IPS-NIHi7 (cell line): ENCODE data around the gene PTPN5.
"Not testable (repeated sequence)": the region's sequence is repeated elsewhere in the genome, so short reads cannot be mapped to it uniquely, and the experiment has no call there.

Experiments
- DNase-seq: peaks from one replicate; pipeline ENCODE4 v3.0.0; 2012; ENCODE audit warnings: mixed read lengths; ENCODE audit errors: extremely low spot score

The PTPN5 gene

DNA sequence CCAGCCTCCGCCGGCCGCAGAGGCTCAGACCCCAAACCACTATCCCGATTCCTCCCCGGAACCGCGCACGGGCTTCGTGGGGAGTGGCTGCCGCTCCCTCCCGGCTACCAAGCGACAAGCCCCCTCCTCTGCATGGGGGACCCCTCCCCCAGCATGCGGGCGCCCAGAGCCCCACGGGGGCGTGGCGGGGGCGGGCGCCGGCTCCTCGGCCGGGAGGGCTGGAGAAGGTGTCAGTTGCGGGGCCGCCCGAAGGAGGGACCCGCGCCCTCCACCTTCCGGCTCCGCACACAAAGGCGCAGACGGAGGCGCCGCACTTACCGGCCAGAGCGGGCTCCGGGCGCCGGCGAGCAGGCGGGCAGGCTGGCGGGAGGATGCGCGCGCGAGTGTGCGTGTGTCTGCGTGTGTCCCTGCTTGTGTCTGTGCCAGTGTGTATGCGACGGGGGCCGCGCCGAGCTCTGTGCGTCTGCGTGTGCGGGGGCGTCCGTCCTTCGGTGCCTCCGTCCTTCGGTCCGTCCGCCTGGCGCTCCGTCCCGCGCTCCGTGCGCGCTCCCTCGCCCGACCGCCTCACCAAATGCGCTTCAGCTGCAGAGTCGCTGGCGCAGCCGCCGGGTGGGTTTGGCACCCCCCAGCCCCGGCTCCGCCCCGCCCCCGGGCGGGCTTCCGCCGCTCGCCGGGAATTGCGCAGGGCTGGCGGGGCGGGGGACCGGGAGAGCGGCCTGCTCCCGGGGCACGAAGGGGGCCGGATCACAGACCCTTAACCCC is at the start of gene PTPN5:
PTPN5 (minus strand) TSS at position 592 of the 762 bp plus-strand sequence. CDS start 19,840 bp downstream, outside the sequence.
- DNase-seq: peak; percentile 64

DNA sequence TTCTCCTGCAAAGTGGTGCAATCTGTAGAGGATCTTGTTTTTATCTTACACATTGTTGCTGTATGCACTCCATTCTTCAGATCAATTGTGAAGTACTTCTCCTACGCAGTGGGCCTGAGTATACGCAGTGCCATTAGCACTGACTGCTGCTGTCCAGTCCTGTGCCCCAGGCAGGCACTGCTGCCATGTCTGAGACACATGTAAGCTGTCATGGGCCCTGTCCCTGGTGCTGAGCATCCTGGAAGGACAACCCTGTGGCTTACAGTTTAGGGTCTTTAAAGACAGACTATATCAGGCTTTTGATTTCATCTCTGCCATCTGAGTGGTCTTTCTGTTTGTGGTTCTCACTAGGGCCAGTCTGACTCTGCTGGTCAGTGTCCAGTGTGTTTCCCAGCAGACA is 44.8 kb upstream of the PTPN5 start:
- peak; percentile 41 for DNase-seq

DNA sequence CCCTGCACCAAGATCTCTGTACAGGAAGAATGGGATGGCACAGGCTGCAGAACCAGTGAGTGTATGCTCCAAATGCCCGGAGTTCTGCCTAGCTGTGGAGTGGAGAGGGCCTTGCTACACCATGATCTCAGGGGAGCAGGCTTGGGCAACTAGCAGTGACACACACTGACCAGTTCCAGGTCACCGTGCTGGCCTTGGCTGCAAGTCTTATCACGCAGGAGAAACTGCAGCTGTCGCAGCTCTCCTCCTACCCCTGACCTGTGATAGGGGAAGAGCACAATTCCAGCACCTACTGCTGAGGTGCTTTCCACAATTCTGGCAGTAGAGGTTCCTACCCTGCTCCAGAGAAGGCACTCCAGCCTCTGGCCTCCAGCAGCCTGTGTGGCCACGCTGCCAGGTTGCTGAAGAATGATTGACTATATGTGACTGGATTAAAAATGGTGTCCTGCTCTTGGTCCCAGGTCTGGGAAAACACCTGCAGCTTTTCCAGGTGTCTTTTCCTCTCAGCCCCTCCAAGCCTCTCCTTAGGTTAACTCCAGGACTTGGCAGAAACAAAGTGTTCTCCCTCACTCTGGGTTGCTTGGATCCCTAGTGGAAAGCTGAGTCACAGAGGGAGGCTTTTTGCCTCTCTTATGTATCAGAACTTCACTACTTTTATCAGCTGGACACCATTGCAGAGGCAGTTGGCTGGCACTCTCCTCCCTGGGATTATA is 43.3 kb upstream of the PTPN5 start:
- no peak for DNase-seq

DNA sequence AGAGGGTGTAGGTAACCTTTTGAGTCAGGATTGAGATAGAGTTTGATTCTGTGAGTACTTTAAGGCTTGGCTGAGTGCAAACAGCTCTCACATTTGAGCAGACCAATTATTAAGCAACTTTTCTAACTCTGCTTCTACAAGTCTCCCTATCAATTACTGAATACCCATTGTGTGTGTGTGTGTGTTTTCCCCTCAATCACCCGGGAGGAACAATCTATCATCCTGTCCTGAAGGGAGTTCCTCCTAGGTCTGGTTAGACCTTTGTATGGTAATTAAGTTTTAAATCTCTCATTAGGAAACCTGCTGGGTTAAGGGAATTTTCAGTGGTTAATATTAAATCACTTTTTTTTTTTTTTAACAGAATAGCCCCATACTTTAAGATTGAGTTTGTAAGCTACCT is 28.6 kb upstream of the PTPN5 start:
- not testable (repeated sequence) for DNase-seq

DNA sequence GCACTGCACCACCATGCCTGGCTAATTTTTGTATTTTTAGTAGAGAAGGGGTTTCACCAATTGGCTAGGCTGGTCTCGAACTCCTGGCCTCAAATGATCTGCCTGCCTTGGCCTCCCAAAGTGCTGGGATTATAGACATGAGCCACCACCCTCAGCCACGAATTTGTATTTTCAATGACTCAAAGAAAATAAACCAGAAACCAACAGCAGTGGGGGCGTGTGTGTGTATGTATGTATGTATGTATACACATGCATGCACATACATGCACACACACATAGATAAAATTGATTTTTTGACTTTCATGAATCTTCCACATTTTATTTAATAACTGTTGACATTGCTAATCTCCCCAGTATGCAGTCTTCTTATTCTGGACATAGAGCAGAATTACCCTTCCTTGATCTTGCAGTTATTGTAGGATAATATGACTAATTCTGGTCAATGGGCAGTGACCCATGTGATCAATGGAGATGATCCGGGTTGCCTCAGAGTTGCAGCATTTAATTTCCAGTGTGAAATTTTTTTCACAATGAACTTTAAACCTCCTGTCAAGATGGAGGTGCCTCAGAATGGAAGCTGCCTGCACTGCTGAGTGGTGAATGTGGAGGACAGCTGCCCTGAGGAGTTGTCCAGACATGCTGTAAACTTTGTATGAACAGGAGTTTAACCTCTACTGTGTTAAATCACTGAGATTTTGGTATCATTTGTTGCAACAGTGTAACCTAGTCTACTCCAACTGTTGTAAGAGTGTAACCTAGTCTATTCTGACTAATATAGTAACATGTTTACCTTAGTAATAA is 12.8 kb upstream of the PTPN5 start:
- DNase-seq: no peak

DNA sequence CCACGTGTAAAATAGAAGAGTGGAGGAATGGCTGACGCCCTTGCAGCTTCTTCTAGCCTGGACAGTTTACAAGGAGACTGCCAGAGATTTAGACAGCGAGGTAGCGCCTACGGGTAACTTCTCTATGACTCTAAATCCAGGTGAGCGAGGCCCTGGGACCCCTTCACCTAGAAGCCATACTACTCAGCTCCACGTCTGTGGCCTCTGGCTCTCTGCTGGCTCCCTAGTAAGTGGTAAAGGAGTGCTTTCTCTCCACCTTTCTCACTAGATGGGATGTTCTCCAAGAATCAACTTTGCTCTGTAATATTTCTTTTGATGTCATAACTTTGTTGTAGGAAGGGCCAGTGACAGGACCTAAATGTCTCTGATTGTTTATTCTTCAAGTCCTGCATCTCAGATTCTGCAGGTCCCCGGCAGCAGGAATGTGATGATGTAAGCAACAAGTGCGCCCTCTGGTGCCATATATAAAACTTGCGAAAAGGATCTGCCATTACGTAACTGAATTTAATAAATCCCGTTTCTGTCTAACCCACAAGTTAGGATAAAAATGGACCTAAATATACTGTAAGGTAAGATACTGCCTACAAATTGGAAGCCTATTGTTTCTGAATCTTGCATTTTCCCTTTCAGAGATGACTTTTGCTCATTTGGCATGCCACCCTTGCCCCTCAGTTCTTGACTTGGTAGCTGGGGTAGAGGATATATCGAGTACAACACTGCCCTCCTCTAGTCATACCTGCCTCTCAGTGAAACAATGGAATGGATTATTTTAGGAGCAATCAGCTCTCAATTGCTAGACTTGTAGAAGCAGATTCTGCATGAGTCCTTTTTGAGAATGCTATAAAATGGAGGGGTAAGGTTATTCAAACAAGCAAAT is 11.0 kb upstream of the PTPN5 start:
- peak; percentile 66 for DNase-seq

DNA sequence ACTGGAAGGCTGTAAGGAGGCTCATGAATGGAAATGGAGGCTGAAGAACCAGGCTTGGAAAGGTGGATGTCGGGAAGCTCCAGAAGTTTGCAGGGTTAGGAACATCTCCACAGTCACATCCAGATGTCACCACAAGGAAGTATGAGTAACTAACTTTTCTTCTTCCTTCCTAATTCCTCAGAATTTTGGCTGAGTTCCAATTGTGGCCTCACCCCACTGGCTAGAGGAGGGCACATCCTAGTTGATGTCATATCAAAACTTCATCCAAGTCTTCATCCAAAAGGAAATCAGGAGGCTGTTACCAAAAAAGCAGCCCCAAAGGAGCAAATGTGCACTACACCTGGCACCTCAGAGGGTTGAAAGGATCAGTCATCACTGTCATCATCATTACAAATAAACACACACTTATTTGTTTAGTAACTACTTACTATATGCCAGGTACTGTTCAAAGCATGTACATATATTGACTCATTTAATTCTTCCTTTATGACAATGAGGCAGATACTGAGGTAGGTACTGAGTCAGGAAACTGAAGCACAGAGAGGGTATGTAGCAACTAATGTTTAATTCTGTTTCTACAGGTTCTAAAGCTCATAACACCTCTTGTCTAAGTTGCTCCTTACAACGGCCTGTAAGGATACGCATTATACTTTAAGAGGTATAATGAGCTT is 7.3 kb upstream of the PTPN5 start:
- DNase-seq: peak; percentile 1

DNA sequence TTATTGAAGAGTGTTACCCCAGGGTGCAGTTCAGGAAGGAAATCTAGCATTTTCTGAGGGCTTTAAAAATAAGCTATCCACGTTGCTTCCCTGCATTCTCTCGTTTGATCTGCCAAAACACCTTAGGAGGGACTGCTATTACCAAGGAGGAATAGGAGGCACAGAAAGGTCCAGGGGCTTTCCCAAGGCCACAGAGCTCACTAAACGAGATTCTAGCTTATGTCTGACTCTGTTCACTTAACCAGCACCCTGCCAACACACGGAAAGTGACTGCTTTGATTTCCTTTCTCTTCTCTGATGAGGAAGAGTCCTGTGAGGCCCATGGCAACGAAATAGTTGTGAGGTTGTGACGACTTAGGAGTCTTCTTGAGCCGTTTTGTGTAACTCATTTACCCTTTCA is 3.4 kb upstream of the PTPN5 start:
- DNase-seq: peak; percentile 1

DNA sequence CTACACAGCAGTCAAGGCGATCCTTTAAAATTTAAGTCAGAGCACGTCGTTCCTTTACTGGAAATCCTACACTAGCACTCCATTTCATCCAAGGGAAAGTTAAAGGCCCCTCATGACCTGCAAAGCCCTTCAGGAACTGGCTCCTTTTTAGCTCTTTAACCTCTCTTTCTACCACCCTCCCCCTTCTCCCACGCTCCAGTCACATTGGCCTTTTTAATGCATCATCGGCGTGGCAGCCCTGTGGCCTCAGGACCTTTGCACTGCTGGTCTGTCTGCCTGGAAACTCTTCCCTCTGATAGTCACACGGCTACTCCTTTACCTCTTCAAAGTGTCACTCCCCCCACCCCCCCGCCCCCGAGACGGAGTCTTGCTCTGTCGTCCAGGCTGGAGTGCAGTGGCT is 1.2 kb upstream of the PTPN5 start:
- no peak for DNase-seq

DNA sequence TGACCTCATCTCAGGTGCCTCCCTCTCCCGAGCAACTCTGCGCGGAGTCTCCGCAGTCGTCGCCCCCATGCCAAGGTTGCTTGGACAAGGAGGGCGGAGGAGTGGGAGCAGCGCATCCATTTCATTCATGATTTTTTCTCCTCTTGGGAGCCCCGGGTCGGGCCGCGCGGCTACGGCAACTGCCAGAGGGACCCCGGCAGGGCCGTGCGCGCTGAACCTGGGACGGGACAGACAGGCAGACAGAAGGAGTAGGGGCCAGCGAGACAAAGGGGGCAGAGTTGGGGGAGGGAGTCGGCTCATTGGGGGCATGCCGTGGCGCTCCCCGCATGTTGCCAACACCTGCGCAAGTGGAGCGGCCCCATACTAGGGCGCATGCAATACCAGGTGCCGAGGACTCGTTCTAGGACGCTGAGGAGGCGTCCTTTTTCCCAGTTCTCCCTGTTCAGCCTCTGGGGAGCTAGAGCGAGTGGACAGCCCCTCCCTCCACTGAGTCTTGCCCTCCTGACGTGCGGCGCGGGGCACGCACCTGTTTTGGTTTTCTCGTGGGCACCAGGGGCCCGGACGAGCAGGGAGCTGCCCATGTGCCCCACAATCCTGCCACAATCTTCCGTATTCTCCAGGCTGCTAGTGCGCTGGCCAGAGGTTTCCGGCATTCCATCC is 501 bp upstream of the PTPN5 start:
- DNase-seq: no peak

DNA sequence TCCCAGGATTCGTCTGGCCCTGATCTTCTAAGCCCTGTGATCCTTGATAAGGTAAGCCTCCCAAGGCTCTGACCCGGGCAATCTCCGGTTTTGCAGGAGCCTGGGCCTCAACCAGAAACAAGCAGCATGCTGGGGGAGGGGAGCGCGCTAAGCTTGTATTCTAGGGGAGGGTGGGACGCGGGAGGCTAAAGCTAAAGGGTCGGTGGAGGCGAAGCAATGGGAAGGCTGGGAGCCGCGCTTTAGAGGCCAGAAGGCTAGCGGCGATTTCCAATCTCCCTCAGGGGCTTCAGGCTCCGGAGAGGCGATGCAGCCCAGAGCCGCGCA is 753 bp downstream of the PTPN5 start:
- DNase-seq: peak; percentile 42

DNA sequence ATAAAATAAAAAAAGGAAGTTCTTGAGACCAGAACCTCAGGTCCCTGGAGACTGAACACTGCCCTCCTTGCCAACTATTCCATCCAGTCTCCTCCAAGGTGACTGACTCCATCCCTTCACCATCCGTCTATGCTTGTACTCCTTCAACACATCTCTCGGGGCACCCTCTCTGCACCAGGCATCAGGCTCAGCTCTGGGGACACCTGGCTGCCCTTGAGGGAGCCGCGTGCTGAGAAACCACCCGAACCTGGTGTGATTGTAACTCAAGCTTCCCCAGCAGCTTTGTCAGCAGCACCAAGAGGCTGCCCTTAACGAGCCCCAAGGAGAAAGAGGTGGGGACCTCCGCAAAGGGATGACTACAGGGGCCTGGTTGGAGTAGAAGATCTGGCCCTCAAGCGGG is 1.7 kb downstream of the PTPN5 start:
- no peak for DNase-seq

DNA sequence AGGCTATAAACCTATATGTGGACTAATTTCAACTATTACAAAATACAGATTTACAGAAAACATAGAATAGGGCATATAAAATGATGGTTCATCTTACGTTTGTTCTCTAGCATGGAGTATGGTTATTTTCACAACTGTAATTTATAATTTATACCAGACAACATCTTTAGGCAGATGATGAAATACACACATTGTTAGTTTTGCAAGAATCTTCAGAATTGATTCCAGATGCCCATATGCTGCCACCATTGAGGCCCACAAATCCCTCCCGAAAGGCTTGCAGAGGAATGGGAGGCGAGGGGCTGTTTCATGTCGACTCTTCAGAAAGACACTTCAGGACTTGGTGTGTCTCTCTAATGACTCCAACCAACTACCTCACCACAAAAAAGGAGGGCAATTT is 6.2 kb downstream of the PTPN5 start:
- no peak for DNase-seq

DNA sequence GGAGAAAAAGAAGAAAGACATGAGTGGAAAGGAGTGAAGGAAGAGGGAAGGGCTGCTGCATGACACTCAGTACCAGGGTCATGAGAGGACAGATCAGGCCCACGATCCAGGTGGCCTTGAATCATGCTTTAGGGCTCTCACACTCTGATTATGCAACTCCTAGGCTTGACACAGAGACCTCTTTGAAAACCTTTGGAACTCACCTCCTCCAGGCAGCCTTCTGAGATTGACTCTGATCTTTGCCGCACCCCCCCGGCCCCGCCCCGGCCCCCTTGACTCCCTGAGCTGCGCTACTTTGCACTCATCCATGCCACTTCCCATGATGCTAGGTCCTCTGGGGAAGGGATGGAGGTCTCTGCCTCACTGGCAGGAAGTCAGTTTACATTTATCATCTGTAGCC is 10.7 kb downstream of the PTPN5 start:
- DNase-seq: no peak

DNA sequence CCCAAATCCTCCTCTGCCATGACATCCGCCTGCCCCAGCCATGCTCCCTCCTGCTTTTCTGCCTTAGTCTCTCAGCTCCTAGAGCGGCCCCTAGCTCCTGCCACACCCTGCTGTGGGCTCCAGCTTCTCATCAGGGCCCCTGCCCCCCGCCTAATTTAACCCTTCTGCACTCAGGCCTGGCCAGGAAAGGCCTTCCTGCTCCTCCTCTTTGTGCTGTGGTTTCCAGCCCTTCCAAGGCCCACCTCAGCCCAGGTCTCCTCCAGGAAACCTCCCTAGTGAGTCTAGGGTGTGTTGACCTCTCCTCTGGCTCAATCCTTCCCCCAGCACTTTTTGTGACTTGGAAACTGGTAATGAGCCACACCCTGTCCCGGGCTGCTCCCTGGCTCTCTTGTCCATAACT is 11.3 kb downstream of the PTPN5 start:
- DNase-seq: no peak

DNA sequence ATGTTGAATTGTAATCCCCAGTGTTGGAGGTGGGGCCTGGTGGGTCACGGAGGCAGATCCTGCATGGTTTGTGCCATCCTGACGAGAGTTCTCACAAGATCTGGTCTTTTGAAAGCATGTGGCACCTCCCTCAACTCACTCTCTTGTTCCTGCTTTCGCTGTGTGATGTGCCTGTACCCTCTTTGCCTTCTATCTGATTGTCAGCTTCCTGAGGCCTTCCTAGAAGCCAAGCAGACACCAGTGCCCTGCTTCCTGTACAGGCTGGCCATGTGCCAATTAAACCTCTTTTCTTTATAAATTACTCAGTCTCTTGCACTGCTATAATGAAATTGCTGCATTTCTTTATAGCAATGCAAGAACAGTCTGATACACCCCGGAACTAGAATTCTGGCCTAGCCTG is 13.1 kb downstream of the PTPN5 start:
- no peak for DNase-seq

DNA sequence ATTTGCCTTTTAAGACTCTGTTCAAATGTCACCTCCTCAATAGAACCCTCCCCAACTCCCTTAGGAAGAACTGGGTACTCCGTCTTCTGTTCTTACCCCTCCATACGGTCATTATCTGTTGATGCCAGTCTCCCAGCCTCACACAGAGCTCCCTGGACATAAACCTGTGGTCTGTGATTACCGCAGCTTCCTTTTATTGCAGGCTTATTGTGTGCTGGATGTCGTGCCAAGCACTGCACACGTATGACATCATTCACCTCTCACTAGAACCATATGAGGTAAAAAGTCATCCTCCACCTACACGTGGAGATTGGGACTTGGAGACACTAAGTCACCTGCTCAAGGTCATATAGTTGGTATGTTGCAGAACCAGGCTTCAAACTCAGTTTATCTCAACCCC is 15.3 kb downstream of the PTPN5 start:
- DNase-seq: no peak

DNA sequence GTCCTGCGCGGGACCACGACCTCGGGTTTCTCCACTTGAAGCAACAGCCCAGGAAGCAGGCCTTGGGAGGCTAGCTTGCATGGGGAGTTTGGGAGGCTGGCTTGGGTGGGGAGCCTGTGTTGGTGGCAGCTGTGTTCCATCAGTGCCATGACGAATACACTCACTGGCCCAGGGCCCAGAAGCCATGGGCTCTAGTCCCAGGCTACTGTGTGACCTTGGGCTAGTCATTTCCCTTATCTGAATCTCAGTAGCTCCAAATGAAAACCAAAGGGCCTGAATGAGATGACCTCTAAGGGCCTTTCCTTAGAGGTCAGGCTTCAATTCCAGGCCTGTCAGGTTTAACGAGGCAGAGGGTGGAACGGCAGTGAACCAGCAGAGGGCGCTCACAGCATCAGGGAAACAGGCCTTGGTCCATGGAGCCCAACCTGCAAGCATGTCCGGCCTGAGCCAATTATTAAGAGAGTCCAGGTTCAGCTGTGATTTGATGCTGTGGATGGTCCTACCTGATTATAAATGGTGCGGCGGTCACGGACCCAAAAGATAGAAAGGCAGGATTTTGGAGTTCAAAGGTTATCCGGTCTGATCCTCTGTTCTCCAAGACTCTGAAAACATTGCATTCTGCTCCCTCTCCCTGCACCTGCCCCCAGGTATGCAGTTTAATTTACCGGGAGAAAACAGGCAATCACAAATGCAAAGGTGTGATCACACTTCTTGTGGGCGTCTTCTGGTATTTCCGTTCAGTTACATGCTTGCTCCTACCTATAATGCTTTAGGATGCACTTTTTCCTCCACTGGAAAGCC is 15.9 kb downstream of the PTPN5 start:
- DNase-seq: peak; percentile 80

DNA sequence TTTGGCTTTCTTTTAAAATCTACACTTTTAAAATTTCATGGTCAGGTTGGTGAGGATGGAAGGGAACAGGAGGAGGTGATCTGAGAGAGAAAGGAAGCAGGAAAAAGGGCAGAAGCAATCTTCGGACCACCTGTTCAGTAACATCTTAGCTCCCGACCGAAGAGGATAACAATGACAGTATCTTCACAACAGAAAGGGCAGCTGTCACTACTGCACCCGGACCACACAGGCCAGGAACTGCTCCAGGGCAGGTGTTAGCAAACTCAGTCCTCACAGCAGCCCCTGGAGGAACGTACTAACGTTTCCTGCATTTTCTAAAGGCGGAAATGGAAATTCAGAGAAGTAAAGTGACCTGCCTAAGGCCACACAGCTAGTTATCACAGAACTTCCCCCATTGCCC is 16.8 kb downstream of the PTPN5 start:
- DNase-seq: no peak

DNA sequence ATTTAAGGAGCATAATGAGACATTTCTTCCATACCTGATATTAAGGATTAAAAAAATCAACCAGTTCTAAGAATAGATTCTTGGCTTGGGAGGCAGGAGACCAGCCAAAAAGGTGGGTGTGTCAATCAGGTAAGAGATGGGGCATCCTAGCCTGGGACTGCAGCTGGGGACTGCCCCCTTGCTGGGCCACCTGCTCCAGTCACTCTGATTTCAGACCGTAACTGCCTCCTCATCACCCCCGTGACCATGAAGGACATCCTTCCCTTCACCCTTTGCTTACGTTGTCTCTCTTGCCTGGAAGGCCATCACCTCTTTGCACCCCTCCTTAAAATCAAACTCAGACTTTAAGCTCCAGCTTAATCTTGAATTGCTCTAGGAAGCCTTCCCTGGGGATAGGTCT is 17.9 kb downstream of the PTPN5 start:
- DNase-seq: no peak
